Activated CD8-positive, alpha-beta memory T cell treated with anti-CD3 and anti-CD28 coated beads for 48 hours (primary cell): Measurements from ENCODE around the gene SKI.

ENCODE experiments used
- DNase-seq, 3 experiments: peaks; one replicate each; pipeline ENCODE4 v3.0.0-alpha.2; 2020; ENCODE audit warnings: low read depth in 2 of 3, low spot score in 2 of 3

The SKI gene

GRCh38 chr1:2209400-2210083 lies 18.6 kb upstream of the SKI start:
- no peak for DNase-seq

DNA sequence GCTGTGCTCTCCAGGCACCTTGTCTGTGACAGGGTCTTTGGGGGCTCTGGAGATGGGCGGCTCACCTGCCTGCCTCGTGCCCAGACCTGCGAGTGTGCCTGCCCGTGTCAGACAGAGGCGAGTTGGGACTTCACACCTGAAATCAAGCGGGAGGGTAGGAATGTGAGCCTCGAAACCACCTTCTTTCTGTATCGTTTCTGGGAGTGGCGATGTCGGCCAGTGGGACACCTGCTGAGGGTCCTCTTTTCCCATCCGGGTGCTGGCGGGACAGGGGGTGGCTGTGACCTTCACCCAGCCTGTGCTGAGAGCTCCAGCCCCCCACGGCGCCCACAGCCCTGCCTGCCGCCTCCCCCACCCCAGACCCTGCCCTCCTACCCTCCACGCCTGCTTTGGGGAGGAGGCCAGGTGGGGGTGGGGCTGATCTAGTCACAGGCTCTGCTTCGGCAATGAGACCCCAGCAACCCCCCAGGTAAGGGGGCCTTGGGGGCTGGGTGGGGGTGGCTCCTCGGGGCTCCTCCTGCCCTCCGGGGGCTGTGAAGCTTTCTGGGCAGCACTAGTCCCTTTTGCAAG lies 17.9 kb upstream of the SKI start:
- DNase-seq: no peak

DNA sequence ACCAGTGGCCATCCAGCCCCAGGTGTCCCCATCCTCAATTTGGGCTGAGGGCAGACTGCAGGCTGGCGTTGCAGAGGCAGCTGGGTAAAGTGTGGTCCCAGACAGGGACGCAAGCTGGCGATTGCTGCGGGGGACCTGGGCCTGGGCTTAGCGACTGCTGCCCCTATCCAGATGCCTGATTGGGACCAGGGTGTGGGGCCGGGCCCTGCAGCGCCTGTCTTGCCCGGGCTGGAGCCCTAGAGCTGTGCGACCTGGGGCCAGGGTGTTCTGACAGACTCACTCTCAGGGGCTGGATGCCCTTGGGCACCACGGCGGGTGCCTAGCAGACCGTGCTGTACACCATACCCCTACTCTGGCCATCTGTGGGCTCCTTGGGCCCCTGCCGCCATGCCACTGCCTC lies 17.3 kb upstream of the SKI start:
- no peak for DNase-seq

GRCh38 chr1:2212274-2212531 lies 15.9 kb upstream of the SKI start:
- DNase-seq: no peak

DNA sequence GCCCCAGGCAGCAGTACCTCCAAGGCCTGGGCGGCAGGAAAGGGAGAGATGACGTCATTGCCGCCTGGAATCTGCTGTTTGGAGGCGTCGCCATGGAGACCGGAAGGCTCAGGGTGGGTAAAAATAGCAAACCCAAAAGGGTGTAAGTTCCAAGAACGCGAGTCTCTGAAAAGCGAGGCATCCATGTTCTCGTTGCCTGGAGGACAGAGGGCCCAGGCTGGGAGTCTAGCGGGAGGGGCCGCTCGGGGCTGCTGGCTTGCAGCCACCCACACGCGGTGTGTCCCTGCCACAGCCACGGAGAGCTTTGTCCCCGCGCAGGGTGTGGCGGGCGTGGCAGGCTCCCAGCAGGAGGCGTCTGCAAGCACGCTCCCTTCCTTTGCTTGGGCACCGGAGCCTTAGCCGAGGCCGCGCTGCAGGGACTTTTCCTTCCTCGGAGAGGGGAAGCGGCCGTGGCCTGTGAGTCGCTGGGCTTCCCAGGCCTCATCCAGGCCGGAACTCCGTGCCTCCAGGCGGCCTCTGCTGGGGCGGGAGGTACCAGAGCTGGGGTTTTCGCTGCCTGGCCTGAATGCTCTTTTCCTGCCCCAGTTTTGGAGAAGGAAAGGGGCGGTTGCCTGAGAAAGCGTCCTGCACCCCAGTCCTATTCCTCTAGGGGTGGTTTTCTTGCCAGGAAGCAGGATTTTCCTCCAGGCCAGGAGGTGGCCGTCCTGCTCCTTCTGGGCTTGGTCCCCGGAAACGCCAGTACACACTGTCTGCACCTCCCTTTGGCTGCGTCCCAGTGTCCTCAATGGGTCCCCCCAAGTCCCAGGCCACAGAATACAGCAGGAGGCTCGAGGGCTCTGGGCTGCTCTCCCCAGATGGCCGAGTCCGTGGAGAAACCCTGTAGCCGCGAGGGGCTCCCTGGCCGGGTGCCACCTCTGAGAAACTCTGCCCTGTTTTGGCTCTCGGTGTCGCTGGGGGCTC lies 15.3 kb upstream of the SKI start:
- no peak for DNase-seq

DNA sequence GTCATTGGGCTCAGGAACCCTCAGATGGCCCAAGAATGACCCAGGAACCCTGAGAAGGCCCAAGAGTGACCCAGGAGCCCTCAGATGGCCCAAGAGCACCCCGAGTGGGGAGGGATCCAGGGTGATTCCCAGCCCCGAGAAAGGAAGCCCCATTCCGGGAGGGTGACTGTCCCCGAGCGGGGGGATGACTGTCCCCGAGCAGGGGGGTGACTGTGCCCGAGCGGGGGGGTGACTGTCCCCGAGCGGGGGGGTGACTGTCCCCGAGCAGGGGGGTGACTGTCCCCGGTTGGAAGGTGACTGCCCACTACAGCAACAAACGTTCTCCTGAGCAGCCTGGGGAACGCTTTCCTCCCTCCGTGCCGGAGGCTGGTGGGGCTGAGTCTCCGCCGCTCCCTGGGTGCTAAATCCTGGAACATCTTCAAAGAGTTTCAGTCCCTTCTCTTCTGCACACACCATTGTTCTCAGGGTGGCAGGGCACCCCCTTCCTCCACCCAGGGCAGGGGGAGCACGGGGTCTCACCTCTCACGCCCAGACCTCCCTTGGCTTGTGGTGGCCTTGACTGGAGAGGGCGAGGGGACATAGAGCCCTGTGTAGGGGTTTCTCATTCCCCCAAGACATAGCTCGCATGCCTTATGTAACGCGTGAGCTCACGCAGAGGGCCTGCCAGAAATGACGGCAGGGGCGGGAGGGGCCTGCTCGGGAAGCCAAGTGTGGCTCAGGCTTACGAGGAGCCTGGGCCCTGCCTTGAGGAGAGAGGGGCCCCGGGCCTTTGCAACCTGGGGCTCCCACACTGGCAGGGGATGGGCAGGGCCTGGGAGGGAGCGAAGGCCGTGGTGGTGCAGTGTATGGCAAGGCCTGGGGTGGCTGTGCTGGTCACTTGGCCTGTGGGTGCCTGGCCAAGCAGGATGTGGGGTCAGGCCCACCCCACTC lies 14.3 kb upstream of the SKI start:
- no peak for DNase-seq

- DNase-seq: no peak
Measured at GRCh38 chr1:2214541-2215241, 13.4 kb upstream of the SKI start.

DNA sequence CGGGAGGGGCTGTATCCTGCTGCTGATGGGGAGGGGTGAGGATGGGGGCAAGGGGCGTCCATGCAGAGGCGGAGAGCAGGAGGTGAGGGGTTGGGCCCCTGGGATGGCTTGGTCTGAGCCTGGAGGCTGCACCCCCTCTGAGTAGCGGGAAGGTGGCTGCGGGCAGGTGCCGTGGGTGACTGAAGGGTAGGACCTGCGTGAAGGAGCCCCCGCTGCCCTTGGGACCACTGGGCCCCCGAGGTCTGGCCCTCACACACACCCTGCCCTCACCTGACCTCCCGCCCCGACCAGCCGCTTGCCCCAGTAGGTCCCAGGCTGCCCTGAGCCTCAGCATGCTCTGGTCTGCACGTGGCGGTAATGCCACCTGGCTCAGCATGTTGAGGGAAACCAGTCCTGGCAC lies 12.8 kb upstream of the SKI start:
- no peak for DNase-seq

DNA sequence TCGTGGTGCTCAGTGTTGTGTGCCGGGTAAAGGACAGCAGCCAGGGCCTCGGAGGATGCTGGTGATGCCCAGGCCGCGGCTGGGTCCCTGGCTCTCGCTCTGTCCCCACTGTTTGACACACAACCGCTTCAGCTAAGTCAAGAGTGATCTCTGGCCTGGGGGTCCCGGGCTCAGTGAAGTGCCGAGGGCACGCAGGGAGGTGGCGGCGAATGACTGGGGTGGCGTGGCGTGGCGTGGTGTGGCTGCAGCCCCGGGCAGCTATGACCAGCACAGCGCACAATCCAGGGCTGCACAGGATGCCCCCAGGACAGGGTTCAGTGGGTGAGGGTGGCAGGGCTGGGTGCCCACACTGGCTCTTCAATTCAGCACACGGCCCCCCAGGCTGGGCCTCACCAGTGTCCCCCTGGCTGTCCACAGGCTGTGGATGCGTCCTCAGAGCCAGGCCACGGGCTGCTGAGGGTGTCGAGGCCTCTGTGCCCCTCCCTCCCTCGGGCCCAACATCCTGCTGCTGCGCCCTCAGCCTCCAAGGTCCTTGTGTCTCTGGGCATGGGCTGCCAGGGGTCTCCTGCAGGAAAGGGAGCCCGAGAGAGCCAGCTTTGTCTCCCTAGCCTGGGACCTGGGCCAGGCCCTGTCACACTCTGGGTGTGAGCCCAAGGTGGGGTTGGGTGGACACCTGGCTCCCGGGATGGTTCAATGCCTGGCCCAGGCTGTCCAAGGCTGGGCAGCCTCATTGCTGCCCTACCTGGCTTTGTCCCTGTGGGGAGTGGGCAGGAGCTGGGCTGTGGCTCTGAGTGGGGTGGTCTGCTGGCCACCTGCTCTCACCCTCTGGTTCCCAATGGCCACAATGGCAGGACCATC lies 12.0 kb upstream of the SKI start:
- no peak for DNase-seq

DNA sequence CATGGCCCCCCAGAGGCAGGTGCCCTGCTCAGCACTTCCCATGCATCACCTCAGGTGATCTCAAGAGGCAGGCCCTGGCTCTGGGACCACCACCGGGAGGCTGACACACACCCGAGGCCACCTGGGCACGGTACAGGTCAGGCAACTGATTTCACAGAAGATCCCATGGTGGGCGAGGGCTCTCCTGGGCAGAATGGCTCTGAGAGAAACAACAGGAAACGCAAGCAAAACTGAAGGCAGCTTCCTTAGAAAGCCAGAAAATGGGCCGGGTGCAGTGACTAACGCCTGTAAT lies 11.4 kb upstream of the SKI start:
- DNase-seq: no peak

GRCh38 chr1:2221271-2221670 lies 6.8 kb upstream of the SKI start:
- no peak for DNase-seq

- no peak for DNase-seq
Measured at GRCh38 chr1:2224170-2224584, 3.9 kb upstream of the SKI start.

GRCh38 chr1:2224631-2225428 lies 3.3 kb upstream of the SKI start:
- no peak for DNase-seq

DNA sequence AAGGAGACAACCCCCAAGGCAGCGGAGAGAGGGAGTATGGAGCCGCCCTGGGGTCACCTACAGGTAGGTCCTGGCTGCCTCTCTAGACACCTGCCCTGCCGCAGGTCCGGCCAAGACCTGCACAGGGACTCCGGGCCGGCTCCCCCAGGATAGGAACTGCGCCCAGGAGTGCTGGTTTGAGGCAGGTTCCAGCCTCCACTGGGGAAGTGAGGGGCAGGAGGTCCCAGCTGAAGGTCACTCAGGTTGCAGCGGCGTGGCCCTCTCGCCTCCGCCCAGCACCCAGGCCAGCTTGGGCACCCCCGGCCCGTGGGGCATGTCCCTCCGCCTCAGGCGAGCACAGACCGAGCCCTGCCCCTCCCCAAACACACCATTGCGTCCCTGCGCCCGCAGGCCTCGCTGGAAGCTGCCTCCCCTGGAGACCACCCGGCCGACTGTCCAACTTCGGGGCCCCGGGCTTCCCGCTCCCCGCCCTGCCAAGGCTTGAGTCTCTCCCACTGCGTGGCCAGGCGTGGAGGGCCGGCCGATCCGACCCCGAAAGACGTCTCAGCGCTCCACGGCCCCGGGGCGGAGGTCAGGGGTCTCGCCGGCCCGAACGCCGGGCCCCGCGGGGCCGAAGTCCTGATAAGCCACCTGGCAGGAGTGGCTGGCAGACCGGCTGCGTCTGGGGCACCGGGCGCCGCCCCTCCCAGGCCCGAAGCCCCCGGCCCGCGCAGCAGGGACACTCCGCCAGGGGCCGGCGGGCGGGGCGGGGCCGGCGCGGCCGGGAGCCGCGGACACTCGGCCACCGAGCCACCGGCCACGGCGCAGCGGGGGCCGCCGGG lies 1.4 kb upstream of the SKI start:
- no peak for DNase-seq

- peak; percentile 91 to 96 (median 94) for DNase-seq
Measured at GRCh38 chr1:2227346-2228156, 568 bp upstream of the SKI start.

GRCh38 chr1:2228694-2229036 lies 546 bp downstream of the SKI start:
- DNase-seq: no peak

DNA sequence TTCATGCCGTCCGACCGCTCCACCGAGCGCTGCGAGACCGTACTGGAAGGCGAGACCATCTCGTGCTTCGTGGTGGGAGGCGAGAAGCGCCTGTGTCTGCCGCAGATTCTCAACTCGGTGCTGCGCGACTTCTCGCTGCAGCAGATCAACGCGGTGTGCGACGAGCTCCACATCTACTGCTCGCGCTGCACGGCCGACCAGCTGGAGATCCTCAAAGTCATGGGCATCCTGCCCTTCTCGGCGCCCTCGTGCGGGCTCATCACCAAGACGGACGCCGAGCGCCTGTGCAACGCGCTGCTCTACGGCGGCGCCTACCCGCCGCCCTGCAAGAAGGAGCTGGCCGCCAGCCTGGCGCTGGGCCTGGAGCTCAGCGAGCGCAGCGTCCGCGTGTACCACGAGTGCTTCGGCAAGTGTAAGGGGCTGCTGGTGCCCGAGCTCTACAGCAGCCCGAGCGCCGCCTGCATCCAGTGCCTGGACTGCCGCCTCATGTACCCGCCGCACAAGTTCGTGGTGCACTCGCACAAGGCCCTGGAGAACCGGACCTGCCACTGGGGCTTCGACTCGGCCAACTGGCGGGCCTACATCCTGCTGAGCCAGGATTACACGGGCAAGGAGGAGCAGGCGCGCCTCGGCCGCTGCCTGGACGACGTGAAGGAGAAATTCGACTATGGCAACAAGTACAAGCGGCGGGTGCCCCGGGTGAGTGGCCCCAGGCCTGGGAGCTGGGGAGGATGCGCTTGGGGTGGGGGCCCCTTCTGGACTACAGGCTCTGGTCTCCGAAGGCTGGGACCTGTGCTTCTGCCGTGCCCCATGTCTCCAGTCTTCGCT lies 1.1 kb downstream of the SKI start:
- no peak for DNase-seq
